Fibroblast of the aortic adventitia (primary cell): ENCODE data around the gene SH2D2A. TPM values are rescaled to one million over a fixed set of nuclear protein-coding genes. Genes with fewer than 3 reads are reported as not detected.

Experiments used
- DNase-seq: peaks from one replicate; pipeline ENCODE4 v3.0.0-alpha.2; 2010; ENCODE audit warnings: low read depth
- H3K4me3 ChIP-seq: 2 replicates; pipeline ENCODE4 v1.5.1; 2011; ENCODE audit warnings: low read depth, mild to moderate bottlenecking, control low read depth, low read length, moderate library complexity
- total RNA-seq: library from RNA; depleted of rRNA; stranded (reverse); fragments of >200 nt; gene quantifications from 2 replicates; pipeline ENCODE4 v1.2.3, GENCODE V29; 2012; ENCODE audit warnings: low replicate concordance
- TF ChIP-seq, protein P1 (sequence below): IDR thresholded peaks from 2 replicates; pipeline ENCODE4 v1.5.1; 2011; ENCODE audit warnings: mild to moderate bottlenecking, low read length, control low read depth, inconsistent platforms; ENCODE audit not compliant: insufficient read depth

The SH2D2A gene
- total RNA-seq, 1 donor = not detected

GRCh38 chr1:156804026-156804425, 12.6 kb downstream of the SH2D2A start:
- H3K4me3 ChIP-seq = no peak overlapping the region
- no peak for DNase-seq
- TF ChIP-seq, protein P1, sequence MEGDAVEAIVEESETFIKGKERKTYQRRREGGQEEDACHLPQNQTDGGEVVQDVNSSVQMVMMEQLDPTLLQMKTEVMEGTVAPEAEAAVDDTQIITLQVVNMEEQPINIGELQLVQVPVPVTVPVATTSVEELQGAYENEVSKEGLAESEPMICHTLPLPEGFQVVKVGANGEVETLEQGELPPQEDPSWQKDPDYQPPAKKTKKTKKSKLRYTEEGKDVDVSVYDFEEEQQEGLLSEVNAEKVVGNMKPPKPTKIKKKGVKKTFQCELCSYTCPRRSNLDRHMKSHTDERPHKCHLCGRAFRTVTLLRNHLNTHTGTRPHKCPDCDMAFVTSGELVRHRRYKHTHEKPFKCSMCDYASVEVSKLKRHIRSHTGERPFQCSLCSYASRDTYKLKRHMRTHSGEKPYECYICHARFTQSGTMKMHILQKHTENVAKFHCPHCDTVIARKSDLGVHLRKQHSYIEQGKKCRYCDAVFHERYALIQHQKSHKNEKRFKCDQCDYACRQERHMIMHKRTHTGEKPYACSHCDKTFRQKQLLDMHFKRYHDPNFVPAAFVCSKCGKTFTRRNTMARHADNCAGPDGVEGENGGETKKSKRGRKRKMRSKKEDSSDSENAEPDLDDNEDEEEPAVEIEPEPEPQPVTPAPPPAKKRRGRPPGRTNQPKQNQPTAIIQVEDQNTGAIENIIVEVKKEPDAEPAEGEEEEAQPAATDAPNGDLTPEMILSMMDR = no peak

DNA sequence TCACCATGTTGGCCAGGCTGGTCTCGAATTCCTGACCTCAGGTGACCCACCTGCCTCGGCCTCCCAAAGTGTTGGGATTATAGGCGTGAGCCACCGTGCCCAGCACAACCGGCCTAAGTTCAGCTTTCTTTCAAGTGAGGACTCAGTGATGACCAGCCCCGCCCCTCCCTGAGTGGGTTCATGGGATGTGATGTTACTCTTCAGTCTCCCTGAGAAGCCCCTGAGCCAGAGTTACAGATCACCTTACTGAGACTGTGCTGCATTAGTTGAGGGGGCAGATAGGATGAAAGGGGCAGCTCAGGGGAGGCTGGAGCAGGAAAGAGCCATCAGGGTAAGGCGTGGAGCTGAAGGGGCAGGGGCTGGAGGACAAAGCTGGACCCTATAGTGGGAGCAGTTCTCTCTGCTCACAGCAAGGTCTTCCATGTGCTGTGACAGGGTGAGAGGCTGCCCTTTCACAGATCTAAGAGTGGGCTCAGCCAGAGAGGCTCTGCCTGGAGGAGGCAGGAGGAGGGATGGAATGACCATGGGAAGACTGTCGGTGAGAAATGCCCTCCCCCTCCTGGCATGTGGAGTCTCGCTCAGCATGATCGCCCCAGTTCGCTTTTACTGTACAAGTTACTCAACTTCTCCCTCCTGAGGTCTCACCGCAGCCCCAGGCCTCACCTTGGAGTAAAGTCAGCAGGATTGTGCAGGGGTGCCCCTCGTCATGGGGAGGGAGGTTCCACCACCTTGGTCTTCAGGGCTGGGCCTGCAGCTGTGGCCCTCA, 13.4 kb downstream of the SH2D2A start:
- DNase-seq = no peak
- TF ChIP-seq, protein P1 = no peak

DNA sequence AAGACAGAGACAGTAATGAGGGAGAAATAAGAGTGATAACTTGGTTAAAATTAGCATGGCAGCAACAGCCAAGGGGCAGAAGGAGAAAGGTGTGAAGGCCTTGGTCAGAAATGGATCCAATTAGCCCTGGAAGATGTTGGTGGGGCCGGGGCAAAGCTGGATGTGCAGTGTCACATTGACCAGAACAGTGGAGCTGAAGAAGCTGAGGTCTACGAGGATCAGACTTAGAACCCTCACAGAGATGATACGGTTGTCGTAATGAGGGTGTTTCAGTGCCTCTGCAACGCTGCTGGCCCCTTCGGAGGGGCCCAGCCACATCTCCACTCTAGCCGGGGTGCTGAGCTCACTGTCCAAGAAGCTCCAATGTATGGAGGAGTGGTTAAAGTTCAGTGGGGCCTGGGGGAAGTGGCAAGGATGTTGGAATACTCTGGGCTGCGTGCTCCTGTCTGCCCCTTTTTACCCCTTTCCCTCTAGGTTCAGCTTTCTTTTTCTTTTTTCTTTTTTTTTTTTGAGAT, 14.2 kb downstream of the SH2D2A start:
- TF ChIP-seq, protein P1 = no peak
- H3K4me3 ChIP-seq = no peak overlapping the region
- DNase-seq = no peak

More for the DNA sequence above, 13.4 kb downstream of the SH2D2A start:
- H3K4me3 ChIP-seq = no peak overlapping the region

DNA sequence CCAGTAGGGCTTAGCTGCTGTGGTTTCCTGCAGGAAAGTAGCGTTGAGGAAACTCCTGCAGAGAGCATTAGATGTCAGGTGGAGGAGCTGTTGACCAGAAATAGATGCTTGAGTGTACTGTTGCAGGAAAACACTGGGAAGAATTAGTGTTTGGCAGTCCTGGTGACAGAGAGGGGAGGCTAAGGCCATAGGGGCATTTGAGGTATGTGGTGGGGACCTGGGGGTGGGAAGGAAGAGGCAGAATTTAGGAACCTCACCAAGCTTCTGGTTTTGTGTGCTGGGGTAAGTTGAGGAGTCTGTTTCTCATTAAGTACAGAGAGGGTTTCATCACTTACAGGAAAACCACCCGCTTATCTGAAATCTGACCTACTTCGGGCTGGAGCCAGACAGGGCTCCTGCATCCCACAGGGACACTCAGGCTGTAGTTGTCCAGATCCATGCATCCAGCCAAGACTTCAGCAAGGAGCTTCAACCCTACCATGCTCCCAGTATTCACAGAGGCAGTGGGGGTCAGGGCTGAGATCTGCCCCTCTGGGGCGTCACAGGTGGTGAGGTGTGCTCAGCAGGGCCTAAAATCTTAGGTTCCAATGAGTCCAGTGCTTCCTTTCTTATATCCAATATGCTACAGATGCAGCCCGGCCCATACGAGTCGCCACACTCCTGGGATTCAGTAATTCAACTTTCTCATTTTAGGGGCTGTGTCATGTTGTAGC, 15.1 kb downstream of the SH2D2A start:
- no peak overlapping the region for H3K4me3 ChIP-seq
- peak; percentile 97 for DNase-seq
- TF ChIP-seq, protein P1 = peak; percentile 59

DNA sequence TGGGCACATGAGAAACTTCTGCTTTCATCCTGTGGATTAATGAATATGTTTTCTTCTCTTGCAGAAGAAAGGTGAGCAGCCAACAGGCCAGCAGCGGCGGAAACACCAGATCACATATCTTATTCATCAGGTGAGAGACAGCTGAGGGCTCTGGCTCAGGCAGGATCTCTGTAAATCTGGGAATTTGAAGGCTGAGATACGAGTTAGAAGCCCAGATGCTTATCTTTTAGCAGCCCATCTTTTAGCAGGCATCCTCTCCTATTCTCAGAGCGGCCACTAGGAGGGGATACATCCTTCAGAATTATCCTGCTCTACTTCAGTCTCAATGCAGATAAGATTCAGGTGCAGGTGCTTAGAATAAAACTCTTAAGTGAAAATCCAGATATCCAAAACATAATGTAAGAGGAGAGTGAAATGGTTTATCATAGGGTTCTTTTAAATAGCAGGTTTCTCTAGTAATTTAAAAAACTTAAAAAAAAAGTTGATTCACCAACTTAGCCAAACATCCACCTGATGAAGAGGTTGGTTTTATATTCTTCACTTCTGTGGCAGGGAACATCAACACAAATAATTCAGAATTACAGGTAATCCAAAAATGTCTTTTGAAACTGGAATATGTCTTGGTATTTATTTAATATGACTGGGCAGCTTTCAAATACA, 19.3 kb downstream of the SH2D2A start:
- DNase-seq = peak; percentile 66
- H3K4me3 ChIP-seq = no peak overlapping the region
- TF ChIP-seq, protein P1 = peak; percentile 86

GRCh38 chr1:156796340-156797097, 20.1 kb downstream of the SH2D2A start:
- DNase-seq = no peak
- no peak overlapping the region for H3K4me3 ChIP-seq
- TF ChIP-seq, protein P1 = no peak
